ENCODE data around the gene ZNF98.

Gene ZNF98

GRCh38 chr19:22422211-22422610 lies at the start of gene ZNF98:
ZNF98 (minus strand) TSS chr19:22422346; CDS start chr19:22422224, 122 bp downstream.
- DNase-seq (ENCODE audit: low spot score): no peak

DNA sequence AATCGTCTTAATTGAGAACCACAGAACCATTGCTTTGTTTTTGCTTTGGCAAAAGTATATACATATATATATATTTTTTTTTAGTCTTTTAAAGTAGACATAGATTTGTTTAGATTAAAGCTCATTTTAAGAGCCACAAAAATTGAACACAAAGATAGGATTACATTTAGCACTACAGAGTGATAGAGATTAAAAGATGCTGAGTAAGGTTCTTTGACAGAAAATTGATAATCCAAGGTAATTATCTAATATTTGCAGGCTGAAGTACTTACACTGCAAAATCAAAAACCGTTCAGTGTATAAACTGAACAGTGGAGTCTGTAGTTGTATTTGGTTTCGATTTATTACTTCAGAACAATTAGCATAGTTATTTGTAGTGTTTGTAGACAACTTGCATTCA lies 24.5 kb upstream of the ZNF98 start:
- no peak for DNase-seq (ENCODE audit: low spot score)

DNA sequence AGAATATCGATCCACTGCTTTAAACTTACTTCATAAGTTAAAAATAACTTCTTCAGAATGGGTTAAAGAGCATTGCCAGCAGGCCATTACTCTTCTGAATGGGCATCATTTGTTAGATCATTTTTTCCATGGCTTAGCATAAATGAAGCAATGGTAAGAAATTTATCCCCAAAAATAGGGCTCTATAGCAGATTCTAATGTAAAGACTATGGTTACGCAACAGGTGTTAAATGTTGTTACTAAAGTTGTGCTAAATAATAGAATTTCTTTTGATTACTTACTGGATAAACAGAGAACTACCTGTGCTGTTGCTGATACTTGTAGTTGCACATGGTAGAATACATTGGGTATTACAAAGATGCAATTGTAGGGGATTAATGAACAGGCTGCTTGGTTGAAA lies 15.9 kb upstream of the ZNF98 start:
- no peak for DNase-seq (ENCODE audit: low spot score)

GRCh38 chr19:22427960-22428913 lies 6.1 kb upstream of the ZNF98 start:
- DNase-seq (ENCODE audit: low spot score): no peak

GRCh38 chr19:22427547-22427946 lies 5.4 kb upstream of the ZNF98 start:
- no peak for DNase-seq (ENCODE audit: low spot score)

DNA sequence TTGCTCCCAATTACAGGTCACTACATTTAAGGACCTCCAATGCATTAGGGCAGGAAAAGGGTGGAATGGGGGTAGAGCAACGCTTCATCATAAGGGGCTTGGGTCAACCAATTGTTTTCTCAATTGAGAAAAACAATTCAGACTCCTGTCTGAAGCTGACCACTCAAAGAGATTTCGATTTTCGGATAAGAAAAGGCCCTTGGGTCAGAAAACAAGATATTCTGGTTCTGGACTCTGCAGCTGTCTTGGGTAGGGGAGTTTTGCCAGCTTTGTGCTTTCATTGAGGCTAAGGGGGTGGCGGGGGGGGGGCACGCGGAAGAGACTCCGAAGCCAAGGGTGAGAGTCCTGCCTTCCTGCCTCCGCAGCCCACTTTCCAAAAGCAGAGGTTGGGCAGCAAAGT lies 4.8 kb upstream of the ZNF98 start:
- DNase-seq (ENCODE audit: low spot score): no peak

GRCh38 chr19:22421797-22422196 lies 349 bp downstream of the ZNF98 start:
- no peak for DNase-seq (ENCODE audit: low spot score)

DNA sequence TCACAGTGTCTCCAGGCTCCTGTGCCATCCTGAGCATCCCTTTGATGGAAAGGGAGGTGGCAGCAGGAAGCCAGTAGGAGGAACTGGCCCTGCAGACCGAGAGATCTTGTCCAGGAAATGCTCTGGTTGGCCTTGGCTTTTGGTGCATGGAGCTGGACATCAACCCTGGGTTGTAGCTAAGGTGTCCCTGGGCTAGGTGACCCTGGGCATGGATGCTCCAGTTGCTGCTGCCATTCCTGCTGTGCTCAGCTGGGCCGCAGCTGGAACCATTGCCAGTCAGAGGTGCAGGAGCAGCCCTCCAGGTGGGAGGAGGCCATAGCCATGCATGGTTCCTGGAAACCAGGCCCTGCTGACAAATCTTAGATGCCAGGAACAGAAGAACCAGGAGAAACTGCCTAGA lies 67.5 kb downstream of the ZNF98 start:
- no peak for DNase-seq (ENCODE audit: low spot score)
